Measurements from ENCODE around the gene ELSPBP1.
A peak's percentile ranks its signal among the peaks of the same experiment; 100 is the strongest.
"Not testable (repeated sequence)": the region's sequence is repeated elsewhere in the genome, so short reads cannot be mapped to it uniquely, and the experiment has no call there.

The ELSPBP1 gene
- total RNA-seq, result 0 reads per million in 3 experiments

DNA sequence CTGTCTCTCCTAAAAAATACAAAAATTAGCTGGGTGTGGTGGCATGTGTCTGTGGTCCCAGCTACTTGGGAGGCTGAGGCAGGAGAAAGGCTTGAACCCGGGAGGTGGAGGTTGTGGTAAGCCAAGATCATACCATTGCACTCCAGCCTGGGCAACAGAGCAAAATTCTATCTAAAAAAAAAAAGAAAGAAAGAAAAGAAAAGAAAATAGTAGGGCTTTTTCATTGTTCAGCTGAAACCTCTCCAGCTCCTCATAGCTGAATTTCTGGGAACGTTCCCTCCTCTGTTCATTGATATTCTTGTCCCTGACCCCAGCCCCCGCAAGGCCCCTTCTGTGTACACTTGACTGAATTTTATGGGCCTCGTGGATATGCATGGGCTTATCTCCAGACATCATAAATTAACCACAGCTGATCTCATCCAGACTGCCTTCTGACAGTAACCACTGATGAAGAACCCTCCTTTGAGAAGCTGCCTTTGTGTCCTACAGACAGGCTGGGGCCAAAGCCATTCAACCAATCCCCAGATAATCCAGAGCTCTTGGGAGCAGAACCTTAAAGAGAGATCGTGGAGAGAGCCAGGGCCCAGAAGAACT, at the start of gene ELSPBP1:
Gene ELSPBP1 (plus strand): TSS at position 424 of the 594 bp plus-strand sequence. CDS start 14,036 bp downstream, outside the sequence.
- DNase-seq, result no peak

DNA sequence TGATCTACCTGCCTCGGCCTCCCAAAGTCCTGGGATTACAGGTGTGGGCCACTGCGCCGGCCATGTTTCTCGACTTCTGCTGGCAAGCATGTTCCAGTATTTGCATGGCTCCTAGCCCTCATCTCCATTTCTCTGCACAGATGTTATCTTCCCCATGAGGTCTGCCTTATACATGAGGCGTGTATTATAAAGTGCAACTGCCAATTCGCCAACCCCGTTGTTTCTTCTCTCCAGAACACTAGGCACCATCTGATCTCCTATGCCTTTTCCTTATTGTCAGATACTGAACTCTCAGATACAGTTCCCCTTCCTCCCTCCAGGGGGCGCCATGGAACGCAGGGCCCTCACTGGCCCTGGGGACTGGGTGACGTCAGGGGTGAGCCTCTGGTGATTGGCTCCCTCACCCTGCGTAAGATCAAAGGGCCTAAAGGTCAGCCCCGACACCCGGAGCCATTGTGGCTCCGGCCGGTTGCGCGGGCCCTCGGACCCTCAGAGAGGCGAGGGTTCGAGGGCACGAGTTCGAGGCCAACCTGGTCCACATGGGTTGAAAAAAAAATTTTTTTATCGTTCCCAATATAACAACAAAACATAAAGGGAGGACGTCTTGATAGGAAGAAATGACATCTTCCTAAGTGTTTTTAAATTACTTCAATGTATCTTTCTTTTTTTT, 44.4 kb upstream of the ELSPBP1 start:
- peak; percentile 14 for DNase-seq

DNA sequence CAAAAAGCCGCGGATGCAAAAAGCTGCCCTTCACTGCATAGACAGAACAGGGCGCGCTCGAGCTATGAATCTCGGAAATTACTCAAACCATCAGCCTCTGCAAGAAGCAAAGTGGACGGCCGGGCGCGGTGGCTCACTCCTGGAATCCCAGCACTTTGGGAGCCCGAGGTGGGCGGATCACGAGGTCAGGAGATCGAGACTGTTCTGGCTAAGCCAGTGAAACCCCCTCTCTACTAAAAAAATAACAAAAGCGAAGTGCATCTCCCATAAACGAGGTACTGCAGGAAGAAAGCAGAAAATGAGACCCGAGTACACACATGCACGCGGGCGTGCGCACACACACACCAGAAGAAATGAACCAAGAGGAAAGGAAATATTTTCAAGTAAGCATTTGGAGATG, 42.3 kb upstream of the ELSPBP1 start:
- peak; percentile 40 for DNase-seq

DNA sequence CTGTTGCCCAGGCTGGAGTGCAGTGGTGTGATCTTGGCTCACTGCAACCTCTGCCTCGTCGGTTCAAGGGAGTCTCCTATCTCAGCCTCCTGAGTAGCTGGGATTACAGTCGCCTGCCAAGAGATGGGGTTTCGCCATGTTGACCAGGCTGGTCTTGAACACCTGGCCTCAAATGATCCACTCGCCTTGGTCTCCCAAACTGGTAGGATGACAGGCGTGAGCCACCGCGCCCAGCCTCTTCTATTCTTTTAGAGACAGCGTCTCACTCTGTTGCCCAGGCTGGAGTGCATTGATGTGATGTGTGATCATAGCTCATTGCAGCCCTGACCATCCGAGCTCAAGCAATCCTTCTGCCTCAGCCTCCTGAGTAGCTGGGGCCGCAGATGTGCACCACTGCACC, 38.5 kb upstream of the ELSPBP1 start:
- not testable (repeated sequence) for DNase-seq

DNA sequence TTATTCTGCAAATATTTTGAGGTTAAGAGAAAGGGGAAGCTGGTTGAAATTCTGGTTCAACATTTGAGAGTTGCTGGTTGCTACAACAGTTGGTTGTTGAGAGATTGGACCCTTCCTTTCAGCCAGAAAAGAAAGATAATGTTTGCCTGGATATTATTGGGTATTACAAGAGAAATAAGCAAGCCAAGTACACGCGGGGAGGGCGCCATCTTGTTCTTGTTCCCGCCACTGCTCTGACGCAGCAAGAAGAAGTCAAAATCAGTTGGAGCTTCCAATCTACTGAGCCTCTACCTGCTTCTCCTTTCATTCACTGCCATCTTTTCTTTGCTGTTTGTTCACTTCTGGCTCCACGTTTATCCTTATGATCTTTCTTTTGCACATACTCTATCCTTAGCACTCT, 20.9 kb upstream of the ELSPBP1 start:
- DNase-seq, result no peak

DNA sequence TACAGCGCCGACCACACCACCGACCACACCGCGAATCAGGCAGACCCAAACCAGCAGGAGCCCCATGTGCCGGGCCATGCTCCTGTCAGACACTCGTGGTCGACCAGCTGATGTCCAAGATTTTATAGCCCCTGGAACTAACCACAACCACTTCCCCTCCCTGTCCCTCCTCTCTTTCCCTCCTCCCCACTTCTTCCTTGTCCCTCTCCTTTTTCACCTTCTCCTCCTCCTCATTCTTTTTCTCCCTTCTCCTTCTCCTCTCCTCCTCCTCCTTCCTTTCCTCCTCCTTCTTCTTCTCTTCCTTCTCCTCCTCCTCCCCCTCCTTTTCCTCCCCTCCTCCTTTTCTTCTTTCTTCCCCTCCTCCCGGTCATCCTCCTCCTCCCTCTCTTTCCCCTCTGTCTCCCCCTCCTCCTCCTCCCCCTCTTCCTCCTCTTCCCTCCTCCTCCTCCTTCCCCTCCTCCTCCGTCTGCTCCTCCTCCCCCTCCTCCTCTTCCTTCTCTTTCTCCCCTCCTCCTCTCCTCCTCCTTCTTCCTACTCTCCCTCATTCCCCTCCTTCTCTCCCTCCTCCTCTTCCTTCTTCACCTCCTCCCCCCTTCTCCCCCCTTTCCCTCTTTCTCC, 3.1 kb upstream of the ELSPBP1 start:
- no peak for DNase-seq

DNA sequence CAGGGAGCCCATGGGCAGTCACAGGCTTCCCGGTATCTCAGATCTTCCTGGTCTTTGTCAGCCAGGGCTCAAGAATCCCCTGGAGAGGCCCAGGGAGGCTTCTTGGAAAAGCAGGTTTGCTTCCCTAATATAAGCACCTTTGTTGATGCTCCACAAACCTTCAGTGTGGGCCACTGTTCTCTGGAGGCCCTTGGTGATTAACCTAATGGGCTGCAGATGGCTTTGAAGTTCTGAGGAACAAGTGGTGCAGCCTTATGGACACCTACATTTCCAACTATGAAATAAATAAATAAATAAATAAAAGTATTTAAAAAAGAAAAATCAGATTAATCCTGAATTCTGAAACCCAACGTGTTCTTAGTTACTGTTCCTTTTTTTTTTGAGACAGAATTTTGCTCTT, 2.4 kb upstream of the ELSPBP1 start, which contains the start of gene BSPH1:
Gene BSPH1 (minus strand): TSS at position 101 of the 400 bp plus-strand sequence. CDS start 89 bp downstream, at position 12.
- no peak for DNase-seq

DNA sequence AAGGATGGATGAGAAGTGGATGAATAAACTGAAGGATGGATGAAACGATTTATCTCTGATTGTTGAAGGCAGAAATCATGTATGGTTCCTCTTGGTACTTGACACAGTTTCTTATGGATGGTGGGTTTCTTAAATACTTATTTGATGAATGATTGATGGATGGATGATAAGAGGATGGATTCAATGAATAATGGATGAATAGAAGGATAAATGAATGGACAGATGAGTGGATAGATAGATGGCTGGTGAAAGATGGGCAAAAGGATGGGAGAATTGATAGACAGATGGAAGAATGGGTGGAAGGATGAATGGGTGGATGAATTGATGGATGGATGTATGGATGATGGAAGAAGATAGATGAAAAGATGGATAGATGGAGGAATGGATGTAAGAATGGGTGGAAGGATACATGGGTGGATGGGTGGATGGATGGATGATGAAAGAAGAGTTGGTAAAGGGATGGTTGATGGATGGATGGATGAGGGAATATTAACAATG, 1.8 kb downstream of the ELSPBP1 start:
- no peak for DNase-seq

DNA sequence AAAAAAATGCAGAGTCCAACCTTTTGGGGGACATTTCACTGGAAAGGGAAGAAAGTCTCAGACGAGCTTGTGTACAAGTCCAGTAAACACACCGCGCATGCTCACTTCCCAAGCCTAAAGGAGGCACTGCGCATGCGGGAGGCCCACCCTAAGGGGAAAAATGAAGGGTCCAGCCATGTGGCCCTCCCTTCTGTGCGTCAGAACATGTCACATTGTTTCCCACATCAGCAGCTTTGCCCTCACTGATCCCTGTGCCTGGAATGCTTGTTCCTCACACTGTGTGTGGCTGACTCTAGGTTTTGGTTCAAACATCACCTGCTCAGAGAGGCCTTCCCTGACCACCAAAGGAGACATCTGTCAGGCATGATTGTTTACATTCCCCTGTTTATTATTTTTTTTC, 4.4 kb downstream of the ELSPBP1 start:
- no peak for DNase-seq

DNA sequence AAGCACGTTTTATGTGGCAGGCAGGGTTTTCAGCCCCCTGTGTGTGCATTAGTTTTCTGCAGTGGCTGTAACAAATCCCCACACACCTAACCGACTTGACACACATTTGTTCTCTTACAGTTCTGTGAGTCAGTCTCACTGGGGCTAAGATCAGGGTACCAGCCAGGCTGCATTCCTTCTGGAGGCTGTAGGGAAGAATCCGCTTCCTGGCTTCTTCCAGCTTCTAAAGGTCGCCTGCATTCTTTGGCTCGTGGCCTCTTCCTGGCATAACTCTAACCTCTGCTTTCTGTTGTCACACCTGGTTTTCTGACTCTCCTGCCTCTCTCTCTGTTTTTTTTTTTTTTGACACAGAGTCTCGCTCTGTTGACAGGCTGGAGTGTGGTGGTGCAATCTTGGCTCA, 6.4 kb downstream of the ELSPBP1 start:
- no peak for DNase-seq

DNA sequence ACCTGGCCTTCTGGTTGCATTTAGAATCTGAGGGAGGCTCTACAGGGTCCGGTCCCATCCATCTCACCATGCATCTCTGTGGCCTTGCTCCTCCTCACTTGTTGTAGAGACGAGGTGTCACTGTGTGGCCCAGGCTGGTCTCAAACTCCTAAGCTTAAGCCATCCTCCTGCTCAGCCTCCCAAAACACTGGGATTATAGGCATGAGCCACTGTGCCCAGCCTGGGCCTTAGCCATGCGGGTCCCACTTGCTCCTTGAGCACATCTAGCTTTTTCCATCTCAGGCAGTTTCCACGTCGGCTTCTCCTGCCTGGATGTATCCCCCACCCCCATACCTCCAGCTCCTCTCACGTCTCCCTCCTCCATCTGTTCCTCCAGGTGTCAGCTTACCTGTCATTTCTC, 9.8 kb downstream of the ELSPBP1 start:
- DNase-seq, result no peak

DNA sequence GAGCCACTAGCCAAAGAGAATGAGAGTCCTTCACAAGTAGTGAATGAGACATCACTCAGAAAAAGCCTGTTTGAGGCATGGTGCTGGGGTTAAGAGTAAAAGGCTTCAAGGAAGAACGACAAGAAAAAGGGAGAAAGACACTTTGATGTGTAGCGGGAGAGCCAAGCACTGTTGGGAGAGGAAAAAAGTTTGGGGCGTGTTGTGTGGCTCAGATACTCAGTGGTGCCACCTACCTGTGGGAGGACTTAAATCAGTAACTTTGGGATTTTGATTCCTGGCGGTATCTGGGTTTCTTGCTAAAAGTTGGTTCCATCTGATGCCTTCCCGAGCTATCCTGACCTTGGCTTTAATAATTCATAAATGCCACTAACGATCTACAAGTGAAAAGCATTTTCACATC, 12.3 kb downstream of the ELSPBP1 start:
- no peak for DNase-seq

DNA sequence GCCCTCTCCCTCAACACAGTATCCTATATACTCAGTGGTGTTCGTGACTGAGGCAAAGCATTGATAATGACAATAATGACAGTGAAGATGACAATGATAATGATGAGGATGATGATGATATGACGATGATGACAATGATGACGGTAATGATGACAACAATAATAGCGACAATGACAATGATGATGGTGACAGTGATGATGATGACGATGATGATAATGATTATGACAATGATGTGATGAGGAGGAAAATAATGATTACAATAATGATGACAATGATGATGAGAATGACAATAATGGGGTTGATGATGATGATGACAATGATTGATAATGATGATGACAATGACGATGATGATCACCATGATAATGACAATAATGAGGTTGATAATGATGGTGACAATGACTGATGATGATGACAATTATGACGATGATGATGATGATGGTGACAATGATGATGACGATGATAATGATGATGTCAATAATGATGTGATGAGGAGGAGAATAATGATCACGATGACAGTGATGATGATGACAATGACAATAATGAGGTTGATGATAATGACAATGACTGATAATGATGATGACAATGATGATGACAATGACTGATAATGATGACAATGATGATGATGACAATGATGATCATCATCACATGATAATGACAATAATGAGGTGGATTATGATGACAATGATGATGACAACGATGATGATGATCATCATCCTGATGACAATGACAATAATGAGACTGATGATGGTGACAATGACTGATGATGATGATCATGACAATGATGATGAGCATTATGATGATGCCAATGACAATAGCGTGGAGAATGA, 16.7 kb downstream of the ELSPBP1 start:
- DNase-seq, result no peak

DNA sequence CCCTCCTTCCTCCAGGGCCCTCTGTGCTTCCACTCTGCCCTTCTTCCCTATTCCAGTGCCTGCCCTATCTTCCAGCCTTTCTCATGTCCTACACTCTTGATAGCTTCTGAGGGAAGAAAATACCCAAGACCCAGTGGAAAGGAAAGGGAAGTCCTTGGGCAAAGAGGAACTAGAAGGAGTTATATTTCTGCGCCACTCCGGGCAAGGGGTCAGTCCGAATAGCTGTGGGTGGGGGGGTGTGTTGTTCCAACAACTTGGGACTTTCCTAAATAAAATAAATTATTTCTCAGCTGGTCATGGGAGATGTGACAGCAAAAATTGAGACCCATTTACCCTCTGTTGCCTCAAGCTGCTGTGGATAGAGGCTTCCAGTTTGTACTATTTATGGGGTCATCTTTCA, 26.3 kb downstream of the ELSPBP1 start:
- DNase-seq, result no peak

DNA sequence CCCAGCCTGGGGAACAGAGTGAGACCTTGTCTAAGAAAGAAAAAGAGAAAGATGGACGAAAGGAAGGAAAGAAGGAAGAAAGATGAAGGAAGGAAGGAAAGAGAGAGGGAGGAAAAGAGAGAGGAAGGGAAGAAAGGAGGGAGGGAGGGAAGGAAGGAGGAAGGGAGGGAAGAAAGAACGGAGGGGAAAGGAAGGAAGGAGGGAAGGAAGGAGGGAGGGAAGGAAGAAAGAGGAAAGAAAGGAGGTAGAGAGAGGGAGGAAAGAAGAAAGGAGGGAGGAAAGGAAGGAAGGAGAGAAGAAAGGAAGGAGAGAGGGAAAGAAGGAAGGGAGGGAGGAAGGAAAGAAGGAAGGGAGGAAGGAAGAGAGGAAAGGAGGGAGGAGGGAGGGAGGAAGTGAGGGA, 28.6 kb downstream of the ELSPBP1 start:
- DNase-seq, result no peak

DNA sequence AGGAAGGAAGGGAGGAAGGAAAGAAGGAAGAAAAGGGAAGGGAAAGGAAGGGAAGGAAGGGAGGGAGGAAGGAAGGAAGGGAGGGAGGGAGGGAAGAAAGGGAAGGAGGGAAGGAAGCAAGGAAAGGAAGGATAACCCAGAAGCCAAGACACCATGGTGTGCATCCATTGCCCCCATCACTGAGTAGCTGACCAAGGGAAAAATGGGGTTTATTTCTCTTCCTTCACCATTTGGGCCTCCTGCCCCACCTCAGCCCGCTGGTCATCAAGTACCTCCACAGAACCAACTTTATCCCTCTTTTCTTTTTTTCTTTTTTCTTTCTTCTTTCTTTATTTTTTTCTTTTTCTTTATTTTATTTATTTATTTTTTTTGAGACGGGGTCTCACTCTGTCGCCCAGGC, 29.1 kb downstream of the ELSPBP1 start:
- no peak for DNase-seq

DNA sequence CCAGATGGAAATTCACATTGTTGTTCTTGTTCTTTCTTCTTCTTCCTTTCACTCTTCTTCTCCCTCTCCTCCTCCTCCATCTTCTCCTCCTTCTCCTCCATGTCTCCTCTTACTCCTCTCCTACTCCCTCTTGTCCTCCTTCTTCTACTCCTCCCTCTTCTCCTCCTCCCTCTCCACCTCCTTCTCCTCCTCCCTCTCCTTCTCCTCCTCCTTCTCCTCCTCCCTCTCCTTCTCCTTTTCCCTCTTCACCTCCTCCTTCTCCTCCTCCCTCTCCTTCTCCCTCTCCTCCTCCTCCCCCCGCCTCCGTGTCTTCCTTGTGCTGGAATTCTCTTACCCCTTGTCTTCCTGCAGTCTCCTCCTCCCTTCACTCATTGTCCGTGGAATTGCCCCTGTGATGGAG, 31.0 kb downstream of the ELSPBP1 start:
- no peak for DNase-seq

DNA sequence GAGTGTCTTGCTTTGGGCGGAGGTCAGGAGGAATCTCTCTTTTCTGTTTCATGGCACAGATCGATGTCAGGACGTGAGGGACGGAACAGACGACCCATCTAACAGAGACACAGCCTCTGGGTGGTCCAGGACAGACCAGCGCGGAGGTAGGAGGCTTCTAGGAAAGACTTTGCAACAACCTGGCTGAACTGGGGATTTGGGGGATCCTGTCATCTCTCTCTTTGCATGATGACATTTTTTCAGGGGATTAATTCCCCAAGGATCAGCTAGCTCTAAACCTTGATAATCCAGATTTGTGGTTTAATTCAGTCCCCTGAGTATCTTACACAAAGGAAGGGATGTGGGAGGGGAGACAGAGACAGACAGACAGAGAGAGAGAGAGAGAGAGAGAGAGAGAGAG, 35.0 kb downstream of the ELSPBP1 start:
- DNase-seq, result no peak

DNA sequence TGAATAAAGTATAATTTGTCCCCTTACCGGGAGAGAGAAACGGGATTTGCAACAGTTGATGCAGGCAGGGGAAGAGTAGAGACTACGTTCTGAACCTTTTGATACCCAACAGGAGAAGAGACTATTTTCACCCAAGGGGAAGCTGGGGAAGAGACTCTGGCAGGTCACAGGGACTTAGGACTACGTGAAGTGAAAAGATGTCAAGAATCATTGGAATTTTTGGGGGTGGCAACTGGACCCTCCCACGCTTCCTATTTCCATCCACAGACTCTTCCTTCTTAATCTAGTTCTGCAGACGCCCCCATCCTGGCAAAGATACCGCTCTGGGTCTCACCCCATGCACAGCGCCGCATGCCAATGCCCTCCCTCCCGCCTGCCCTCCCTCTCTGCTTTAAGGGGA, 35.6 kb downstream of the ELSPBP1 start:
- no peak for DNase-seq

DNA sequence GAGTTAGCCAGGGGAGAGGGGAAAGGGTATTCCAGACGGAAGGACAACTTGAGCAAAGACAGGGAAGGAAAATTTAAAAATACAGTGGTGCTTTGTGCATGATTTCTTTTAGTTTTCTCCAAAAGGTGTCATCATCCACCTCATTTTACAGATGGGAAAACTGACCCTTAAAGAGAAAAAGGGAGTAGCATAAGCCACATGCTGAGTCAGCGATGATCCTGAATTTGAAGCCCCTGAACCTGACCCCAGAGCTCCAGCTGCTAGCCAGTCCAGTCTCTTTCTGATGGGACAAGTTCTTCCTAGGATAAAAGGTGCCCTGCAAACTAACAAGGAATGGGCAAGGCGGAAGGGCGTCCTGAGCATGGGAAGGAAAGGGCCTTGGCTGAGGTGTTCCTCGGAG, 39.2 kb downstream of the ELSPBP1 start:
- DNase-seq, result no peak

DNA sequence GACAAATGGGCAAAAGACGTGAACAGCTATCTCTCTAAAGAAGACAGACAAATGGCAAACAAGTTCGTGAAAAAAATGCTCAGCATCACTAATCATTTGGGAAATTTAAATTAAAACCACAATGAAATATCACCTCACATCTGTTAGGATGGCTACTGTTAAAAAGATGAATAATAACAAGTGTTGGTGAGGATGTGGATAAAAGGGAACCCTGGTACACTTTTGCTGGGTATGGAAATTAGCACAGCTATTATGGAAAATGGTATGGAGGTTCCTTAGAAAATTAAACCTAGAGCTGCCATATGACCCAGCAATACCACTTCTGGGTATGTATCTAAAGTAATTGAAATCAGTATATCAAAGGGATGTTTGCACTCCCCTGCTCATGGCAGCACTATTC, 42.3 kb downstream of the ELSPBP1 start:
- no peak for DNase-seq

DNA sequence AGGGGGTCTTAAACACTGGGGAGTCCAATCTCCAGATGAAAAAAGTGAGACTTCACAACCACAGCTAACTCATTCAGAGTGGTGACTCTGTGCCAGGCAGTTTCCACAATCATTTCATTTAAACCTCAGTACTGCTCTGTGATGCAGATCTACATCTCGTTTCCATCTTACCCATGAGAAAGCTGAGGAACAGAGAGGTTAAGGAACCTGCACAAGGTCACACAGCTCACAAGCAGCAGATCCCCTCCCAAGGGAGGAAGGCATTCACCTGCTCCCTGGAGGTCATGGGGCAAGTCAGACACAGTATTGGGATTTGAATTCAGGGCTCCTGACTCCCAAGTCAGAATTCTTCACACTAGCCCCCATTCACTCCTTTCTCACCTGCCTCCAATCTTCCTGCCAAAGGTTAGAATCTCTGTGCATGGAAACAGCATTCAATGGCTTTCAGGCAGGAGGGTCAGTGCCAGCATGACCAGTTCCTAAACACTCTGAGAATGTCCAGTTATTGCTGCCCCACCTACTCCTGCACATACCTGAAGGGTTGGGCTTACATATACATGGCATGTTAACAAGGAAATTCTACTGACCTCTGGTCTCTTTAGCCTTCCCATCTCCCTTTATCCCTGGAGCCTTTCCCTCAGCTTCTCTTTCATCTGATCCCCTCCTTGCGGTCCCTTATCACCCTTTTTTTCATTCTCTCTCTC, 47.6 kb downstream of the ELSPBP1 start:
- DNase-seq, result no peak
